Measurements from ENCODE around the gene ADAMTS17.

ADAMTS17 gene

DNA sequence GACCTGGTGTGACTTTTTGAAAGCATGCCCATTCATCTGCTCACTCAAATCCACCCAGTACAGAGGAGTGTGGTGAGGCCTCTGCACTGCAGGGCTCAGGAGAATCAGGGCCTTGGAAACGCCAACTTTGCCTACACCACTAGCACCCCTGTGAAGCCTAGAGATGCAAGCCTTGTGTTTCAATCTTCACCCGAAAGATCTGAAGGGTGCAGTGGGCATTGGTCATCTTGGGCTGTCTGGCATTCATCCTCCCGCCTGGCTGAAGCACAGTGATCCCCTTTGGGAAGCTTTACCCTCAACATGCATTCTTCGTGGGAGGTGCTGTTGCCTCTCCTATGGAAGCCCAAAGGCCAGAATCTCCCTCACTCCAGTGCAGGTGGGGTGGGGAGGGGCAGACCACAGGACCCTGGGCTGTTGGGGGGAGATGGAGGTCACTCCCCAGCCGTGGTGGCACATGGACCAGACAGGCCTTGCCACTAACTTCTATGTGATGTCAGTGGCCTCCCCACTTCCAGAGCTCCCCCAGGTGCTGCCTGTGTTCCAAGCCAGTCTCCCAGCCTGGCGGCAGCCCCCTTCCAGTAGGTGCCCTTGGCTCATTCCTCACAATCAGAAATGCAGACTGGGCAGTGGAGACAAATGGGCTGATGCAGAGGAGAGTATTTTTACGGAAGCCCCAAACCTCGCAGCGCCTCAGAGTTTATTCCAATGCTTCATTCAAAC is 92.5 kb downstream of the ADAMTS17 start:
- DNase-seq (ENCODE audit: low read depth in 2 of 2) = no peak

DNA sequence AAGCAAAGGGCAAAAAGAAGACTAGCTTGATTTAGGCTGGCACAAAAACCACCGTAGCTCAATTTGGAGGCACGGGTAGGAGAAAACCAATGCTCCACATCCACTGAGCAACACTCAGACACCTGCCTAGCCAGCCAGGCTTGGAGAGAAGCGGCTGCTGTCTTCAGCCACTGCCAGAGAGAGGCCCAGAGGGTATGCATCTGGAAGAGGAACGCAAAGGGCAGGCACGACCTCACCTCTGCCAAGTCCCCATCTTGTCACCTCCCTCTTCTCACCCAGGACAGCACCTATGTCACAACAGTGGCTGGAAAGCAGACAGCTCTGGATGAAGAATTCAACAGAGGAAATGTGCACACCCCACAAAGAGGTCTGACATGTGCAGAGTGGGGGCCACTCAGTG is 93.5 kb downstream of the ADAMTS17 start:
- no peak for DNase-seq (ENCODE audit: low read depth in 2 of 2)

DNA sequence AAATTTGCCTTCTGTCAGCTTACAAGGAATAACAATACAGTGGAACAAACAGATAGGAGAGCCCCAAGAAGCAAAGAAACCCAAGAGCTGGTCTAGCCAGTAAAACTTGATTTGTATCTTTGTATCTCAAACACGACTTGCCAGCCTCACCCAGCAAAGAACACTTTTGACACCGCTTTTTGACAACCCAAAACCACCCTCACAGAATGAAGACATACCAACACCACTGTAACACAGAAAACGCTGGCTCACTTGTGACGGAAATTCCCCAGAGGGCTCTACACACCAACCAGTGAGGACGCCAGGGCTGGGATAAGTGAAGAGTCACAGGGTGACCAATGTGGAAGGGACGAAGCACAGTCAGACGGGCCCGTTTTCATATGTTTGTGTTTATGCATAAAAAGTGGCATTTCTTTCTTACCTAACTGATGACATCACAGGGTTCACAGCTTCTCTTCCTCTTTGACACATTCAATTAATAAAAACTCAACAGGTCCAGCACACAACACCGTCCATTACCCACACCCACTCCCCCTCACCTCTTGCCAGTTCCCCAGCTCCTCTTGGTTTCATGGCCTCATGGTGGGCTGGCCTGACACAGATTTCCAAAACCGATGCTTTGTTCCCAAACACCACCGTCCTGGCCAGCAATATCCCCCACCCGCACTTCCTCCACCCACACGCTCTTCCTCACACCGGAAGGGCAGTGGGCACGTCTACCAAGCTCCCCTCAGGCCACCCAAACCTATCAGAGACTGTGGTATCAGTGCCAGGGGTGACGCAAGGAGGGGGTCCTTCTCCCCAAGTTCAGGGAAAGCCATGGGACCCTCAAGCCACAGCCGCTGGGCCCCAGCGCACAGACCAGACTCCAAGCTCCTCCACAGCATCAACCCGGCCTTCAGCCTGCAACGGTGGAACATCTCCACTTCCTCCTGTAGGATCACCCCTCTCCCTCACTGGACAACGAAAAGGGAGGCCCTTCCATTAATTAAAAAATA is 94.2 kb downstream of the ADAMTS17 start:
- DNase-seq (ENCODE audit: low read depth in 2 of 2) = no peak

DNA sequence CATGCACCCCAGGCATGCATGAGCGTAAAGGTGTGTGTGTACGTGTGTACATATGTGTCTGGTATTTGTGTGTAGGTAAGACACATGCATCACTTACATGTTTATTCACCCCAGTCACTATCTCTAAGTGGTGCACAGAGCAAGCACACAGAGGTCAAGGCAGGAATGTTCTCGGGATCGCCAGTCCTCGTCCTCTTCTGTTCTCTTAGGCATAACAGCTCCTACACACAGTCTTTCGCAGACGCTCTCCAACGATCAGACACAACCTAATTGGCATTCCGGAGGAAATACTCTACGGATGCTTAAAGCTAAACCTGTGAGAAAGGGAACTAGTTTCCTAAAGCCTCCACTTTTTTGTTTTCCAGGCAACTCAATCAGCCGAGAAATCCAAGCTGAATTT is 95.9 kb downstream of the ADAMTS17 start:
- DNase-seq (ENCODE audit: low read depth in 2 of 2) = no peak

DNA sequence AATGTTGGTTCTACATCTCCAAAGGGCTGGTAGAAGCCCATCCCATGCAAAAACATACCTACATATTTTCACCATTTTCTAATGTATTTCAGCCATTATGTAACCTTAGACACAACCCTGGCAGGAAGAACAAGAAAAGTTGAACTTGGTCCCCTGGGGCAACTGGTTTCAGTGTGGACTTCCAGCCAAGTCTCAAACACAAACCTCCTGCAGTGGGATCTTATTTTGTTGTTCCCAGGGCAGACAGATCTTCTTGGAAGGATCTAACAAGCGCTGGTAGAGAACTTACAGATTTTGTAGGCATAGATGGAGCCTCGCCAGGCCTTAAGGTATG is 96.3 kb downstream of the ADAMTS17 start:
- DNase-seq (ENCODE audit: low read depth in 2 of 2) = no peak

DNA sequence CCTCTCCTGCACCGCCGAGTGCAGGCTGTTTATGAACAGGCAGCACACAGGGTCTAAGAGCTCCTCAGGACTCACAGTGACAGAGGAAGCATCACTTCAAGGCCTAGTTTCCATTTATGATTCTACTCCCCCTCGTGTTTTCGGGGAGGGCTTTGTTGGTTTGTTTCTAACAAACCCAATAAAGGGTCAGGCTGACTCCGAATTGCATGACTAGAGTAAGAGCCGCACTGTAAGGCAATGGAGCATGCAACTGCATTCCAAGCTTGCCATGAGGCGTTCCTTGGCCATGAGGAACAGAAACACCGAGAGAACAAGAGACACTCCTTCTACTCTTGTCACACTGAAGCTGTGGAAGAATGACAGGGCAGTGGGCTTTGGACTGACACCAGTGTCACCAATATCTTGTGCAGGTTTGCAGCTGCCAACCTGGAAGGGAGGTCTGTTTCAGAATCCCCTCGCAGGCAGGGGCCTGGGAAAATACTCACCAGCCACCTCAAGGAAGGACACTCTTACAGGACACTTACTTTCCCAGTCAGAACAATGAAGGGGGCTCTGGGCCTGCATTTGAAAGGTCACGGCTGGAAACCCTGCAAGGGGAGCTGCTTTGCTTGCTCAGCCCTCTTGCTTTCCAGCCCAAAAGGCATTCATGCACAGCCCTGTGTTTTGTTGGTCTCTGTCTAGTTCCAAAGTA is 96.8 kb downstream of the ADAMTS17 start:
- DNase-seq (ENCODE audit: low read depth in 2 of 2) = no peak

DNA sequence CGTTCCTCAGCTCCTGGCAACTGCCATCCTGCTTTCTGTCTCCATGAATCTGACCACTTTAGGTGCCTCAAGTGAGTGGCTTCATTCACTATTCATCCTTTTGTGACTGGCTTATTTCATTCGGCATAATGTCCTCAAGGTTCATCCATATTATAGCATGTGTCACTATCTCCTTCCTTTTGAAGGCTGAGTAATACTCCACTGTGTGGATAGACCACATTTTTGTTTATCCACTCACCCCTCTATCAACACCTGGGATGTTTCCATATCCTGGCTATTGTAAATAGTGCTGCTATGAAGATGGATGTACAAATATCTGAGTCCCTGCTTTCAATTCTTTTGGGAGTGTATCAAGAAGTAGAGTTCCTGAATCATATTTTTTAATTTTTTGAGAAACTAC is 98.8 kb downstream of the ADAMTS17 start:
- DNase-seq (ENCODE audit: low read depth in 2 of 2) = no peak

DNA sequence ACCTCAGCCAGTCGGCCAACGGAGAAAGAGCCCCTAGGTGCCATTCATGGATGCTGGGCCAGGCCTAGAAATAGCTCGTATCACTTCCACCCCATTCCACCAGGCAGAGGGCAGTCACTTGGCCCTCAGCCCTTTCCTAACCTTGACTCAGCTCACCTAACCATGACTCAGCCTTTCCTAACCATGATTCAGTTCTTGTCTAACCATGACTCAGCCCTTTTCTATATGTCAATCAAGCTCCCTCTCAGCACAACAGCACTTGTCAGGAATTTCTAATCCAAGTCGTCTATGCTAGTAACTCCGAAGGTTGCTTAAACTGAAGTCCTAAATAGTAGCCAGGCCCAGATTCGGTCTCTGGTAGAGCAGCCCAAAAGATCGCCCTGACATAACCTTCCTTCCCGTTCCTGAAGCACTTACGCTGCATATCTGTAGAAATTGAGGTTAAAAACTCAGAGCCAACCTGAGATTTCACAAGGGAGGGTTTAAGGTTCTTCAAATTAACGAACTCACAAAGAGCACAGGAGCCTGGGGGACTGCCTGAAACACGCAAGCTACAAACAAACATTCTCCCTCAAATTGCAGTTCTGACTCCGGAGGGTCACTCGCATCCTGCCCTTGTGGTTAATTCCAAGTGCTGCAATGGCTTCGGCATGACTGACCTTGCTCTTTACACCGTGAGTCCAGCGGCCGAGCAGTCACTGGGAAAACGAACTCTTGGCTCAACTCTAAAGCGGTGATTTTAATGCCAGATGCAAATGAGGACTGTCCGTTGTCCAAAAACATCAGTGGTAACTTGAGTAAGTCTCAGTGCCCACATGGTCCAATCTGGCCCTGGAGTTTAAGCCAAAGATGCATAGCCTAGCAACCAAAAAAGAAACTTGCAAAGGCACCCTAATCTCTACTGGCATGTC is 99.9 kb downstream of the ADAMTS17 start:
- DNase-seq (ENCODE audit: low read depth in 2 of 2) = no peak

DNA sequence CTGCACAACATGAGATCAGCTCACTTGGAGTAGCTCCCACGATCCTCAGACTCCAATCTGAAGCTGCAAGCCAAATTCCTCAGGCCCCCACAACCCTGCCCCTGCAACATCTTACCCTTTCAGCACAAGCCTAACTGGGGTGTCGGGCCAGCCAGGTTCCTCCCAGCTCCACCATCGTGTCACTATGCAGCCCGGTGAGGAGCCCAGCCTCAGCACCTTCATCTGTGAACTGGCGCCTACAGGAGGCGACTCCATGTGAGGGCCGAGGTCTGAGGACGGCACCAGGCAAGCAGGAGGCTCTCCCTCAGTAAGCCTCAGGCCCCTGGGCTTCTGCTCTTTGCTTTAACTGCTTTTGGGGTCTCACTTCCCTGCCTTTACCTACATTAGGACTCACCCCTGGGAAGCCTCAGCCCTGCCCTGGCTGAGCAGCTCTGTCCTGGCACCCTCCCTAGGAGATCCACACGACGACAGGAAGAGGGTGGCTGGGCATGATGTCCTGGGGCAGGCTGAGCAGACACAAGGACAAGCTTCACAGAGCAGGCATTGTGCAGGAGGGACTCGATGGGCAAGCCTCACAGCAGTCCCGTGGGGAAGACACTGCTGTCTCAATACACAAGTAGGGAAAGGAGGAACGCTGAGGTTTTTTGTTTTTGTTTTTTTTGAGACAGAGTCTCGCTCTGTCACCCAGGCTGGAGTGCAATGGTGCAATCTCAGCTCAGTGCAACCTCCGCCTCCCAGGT is 104.6 kb downstream of the ADAMTS17 start:
- DNase-seq (ENCODE audit: low read depth in 2 of 2) = no peak

DNA sequence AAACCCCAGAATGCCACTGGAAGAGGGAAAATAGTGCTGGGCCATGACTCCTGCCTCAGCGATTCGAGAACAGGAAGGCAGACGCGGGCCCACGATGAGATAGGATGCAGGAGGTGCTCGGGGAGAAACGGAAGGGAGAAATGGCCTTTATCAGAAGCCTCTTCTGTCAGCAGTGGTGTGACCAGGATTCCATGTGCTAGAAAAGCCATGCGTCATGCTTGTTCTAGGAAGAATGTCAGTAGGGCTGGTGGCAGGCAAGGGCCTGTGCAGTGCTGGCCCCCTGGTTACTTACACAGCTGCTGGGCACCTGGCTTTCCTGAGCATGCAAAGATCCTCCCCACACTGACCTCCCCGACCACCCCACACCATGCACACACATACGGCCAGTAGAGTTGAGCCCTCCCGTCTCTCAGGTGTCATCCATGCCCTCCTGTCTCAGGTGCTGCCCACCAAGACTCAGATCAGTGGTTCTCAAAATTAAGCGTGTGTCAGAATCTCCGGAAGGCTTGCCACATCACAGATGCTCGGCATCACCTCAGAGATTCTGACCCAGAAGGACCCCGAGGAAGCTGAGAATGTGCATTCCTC is 106.7 kb downstream of the ADAMTS17 start:
- DNase-seq (ENCODE audit: low read depth in 2 of 2) = no peak

DNA sequence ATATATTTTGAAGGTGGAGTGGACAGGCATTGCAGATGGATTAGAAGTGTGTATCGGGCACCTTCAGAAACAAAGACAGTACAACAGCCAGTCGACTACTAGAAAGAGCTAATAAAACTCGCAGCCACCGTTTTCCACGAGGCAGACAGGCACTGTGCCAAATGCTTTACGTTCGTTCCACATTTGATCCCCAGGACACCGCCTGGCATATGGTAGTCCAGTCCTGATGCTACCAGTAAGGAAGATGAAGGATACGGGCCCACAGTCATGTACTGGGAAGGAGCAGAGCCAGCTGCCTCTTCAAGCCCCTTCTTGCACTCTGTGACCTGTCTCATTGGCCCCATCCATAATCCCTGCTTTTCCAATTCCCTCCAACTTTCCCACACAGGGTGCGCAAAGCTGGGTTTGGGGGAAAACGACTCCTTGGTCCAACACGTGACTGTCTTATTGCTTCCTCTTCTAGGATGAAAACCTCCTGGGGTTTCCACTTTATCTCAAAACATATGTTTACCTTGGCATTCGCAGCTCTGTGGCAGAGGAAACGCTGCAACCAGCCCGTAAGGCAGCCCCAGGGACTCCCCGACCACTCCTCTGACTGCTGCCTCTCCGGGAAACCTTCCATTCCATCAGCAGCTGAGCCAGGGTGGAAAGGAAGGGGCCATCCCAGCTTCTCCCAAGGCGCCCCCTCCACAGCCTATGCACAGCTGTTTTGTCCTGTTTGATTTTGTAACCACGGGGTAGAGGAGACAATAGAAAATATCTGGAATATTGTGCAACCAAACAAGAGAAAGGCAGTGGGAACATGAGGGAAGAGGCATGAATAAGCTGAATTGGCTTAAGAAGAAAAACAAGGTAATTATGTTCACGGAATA is 107.4 kb downstream of the ADAMTS17 start:
- DNase-seq (ENCODE audit: low read depth in 2 of 2) = no peak

DNA sequence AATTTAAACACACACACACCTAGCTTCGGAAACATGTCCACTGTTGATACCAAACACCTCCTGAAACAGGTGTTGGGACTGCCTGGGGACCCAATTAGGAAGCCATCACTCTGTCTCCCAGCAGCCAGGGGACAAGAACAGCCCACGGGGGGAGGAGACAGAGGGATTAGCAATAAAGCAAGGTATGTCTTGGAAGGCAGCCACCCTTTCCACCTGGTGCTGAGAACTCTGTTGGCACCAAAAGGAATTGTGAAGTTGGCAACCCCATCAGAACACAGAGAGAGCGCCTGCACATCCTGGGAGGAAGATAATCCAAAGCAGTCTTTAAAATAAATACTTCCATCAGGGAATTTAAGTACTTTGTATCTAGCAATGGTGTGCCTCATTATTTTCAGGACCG is 111.0 kb downstream of the ADAMTS17 start:
- no peak for DNase-seq (ENCODE audit: low read depth in 2 of 2)

DNA sequence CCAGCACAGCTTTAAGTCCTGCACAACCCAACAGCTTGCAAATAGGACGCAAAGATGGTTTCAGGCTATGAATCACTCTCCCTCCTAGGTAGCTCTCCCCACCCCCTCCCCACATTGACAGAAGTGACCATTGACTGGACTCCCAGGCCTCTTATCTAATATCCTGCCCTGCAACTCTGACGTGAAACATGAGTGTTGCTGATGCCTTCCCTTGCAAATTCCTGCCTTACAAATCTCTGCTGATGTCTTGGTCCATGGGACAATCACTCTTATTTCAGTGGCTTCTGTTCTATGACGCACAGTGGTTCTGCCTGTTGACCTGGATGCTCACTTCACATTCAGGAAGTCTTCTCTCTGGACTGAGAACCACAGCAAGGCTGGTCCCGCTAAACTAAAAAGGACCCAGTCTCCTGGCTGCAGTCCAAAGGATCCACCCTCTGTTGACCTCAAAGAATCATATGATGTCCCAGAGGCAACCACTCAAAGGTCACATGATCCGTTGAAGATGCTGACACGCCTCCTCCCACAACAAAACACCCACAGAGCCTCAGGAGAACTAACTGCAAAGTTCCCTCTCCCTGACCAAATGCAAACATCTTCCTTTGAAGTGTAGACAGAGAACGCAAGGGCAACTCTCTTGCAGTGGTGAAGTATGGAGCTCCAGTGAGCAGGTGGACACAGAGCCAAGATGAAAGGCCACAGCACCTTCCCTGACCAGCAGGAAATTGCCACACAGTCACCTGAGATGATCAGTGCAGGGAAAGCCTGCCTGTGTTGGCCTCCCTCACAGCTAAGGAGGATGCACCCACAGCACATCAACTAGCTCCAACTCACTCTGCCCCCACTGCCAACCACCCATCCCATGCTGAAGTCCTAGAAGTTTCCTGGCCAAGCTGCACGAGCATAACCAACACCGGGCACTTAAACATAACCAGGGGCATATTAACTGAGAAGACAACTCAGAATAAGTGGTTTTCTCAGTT is 112.3 kb downstream of the ADAMTS17 start:
- DNase-seq (ENCODE audit: low read depth in 2 of 2) = no peak

DNA sequence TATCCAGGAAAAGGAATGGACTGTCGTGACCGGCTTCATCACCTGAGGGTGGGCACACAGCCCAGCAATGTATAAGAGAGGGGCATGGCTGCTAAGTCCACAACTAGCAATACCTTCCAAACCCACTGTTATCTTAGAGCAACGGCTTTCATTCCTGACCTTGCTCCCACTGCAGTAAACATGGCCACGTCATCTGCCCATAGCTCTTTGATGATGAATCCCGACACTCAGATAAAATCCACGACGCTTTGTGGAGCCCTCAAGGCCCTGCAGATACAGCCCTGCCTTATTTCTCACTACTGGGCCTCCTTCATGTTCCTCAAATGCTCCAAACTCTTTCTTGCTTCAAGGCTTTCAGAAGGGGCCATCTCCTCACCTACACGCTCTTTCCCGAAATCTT is 114.0 kb downstream of the ADAMTS17 start:
- no peak for DNase-seq (ENCODE audit: low read depth in 2 of 2)

DNA sequence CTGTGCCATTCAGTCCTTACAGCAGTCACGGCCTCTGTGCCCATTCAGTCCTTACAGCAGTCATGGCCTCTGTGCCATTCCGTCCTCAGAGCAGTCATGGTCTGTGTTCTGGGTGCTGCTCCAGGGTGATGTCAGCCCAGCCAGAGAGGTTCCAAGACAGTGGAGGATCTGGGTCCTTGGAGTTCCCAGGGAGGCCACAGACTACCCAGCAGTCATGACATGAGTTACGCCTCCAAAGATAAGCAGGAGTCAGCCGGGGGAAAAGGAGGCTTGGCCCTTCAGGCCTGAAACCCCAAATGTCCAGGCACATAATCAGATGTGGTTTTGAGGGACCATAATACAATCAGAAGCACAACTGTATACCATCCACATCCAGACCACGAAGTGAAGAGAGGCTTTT is 115.7 kb downstream of the ADAMTS17 start:
- no peak for DNase-seq (ENCODE audit: low read depth in 2 of 2)

DNA sequence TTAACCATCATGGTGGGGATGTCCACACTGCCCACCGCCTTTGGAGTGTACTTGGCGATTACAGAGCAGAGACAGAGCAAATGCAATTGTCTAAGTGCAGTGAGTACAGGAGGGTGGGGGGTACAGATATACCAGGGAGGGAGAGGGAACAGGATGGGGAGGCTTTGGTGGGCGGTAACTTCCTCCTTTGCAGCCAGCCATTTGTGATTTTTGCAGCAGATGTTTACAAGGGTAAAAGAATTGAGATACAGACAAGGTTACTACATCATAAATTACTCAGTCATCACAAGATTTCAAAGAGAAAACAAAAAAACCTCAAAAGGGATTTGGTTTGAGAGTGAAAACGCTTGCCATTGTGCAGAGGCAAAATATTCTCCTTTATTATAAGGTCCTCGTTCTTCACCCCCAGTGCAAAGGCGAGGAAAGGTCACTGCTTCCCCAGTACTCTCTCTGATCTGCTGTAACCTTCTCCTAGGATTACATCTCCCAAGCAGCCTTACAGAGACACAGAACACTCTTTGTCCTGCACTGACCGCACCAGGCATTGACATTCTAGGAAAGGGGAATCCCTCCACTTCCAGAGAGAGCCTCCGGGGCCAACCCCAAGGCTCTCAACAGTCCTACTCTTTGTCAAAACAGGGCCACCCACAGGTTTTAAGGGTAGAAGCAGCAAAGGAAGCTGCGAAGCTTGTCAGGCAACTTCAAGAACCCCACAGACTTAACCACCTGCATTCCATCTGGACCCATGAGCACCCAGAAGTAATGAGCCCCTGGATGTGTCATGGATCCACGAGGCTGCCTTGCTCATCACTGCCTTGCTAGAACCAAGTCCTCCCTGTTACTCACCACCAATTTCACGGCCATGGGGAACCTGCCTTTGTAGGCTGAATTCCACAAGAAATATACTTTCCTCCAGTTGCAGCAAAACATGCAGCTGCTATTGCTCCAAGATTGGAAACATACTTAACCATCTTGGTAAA is 117.3 kb downstream of the ADAMTS17 start:
- DNase-seq (ENCODE audit: low read depth in 2 of 2) = no peak

DNA sequence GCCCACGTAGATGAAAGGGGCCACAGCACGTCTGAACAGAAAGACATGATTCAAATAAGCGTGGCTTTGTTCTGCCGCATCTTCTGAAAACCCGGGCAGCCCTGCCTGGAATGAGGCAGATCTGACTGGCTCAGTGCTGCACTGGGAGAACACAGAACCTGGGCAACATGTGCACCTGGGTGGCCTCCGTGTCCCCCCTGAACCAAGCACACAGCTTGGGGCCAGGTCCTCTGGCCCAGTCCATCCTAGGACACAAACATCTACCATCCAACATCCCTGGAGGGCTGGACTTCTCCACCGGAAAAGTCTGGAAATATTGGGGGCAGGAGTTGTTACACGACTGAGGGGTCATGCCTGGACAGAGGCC is 119.4 kb downstream of the ADAMTS17 start:
- no peak for DNase-seq (ENCODE audit: low read depth in 2 of 2)

Data from fibroblast of skin of left biceps (primary cell).